ENCODE measurements around the gene KCNQ1. TPM values are rescaled to one million over a fixed set of nuclear protein-coding genes. Genes with fewer than 3 reads are reported as not detected.

KCNQ1 gene
- total and polyA plus RNA-seq, 2 donors (not counting 3 experiments of a cell fraction or from before 2014, with no cell fraction given) = 0.07 to 0.09 TPM

- POLR2A ChIA-PET = no interaction called here
- no peaks in the 10 kb centered on the region for H3K36me3 ChIP-seq (ENCODE audit: control insufficient read depth in 2 of 2, extremely low read depth in 1 of 2, insufficient read depth in 2 of 2, low read length in 2 of 2)
Measured at GRCh38 chr11:2570841-2571597, 126.2 kb downstream of the KCNQ1 start.

GRCh38 chr11:2571598-2572281 is 126.9 kb downstream of the KCNQ1 start:
- DNase-seq (ENCODE audit: low read depth, low spot score) (no peak), FAIRE-seq (no peak)
- intact Hi-C loops (cut with micrococcal nuclease) (no loop called here), dilution Hi-C loops (cut with MboI; ENCODE audit: extremely low pct_ligation_motif_present, low sequenced_read_pairs) (no loop called here)
- Histone ChIP-seq H2AFZ (ENCODE audit: low read depth, low read length) (no peak overlapping the region), H3K9ac (replicated peaks; ENCODE audit: extremely low read depth, insufficient read depth, low read length) (no peak overlapping the region), H3K27me3 (ENCODE audit: control insufficient read depth in 2 of 2, insufficient read depth in 2 of 2, low read length in 2 of 2) (no peaks in the 10 kb centered on the region), H4K20me1 (replicated peaks; ENCODE audit: control insufficient read depth, extremely low read depth, insufficient read depth, low read length) (no peaks in the 10 kb centered on the region), H3K4me1 (ENCODE audit: control insufficient read depth, extremely low read depth, insufficient read depth, low read length) (no peaks in the 10 kb centered on the region), H3K79me2 (ENCODE audit: control insufficient read depth, insufficient read depth, low read length) (no peaks in the 10 kb centered on the region), H3K9me1 (replicated peaks; ENCODE audit: control insufficient read depth, extremely low read depth, insufficient read depth, low read length) (no peaks in the 10 kb centered on the region), H3K4me3 (replicated peaks in 1 of 3; ENCODE audit: insufficient read depth in 1 of 3, low read depth in 1 of 3, low read length in 3 of 3) (no peak overlapping the region), H3K36me3 (ENCODE audit: control insufficient read depth in 2 of 2, extremely low read depth in 1 of 2, insufficient read depth in 2 of 2, low read length in 2 of 2) (no peaks in the 10 kb centered on the region), H3K9me3 (replicated peaks; ENCODE audit: control insufficient read depth, insufficient read depth, low read length) (no peaks in the 10 kb centered on the region), H3K4me2 (ENCODE audit: insufficient read depth, low read length) (no peak overlapping the region), H3K27ac (ENCODE audit: insufficient read depth, low read depth, low read length) (no peak overlapping the region)
- CTCF ChIA-PET = no interaction called here
- no TSS peak for BruUV-seq (replicated peaks)
- POLR2A ChIA-PET = no interaction called here
- TF ChIP-seq JUN (IDR thresholded peaks at IDR 0.05; ENCODE audit: borderline replicate concordance, insufficient read depth, insufficient read length, low read depth) (no peak), GATA2 (IDR thresholded peaks at IDR 0.05; ENCODE audit: insufficient read depth, insufficient read length, low read depth, low read length) (no peak), EZH2 (IDR thresholded peaks at IDR 0.05; ENCODE audit: borderline replicate concordance, low read depth, low read length, severe bottlenecking) (no peak), FOS (IDR thresholded peaks at IDR 0.05; ENCODE audit: borderline replicate concordance, insufficient read depth, low read length) (no peak), MAX (IDR thresholded peaks at IDR 0.05; ENCODE audit: insufficient read depth, insufficient read length) (no peak), POLR2AphosphoS5 (IDR thresholded peaks at IDR 0.05; ENCODE audit: insufficient read depth, low read depth, low read length) (no peak), MYC (IDR thresholded peaks at IDR 0.05; ENCODE audit: low read depth, low read length) (no peak), CTCF (IDR thresholded peaks at IDR 0.05; ENCODE audit: extremely low read depth in 1 of 2, insufficient read depth in 1 of 2, low read depth in 1 of 2, low read length in 2 of 2) (no peak), POLR2A (IDR thresholded peaks at IDR 0.05; ENCODE audit: low read depth, low read length) (no peak)

More at GRCh38 chr11:2570841-2571597, 126.2 kb downstream of the KCNQ1 start:
- Histone ChIP-seq H3K9ac (replicated peaks; ENCODE audit: extremely low read depth, insufficient read depth, low read length) (no peak overlapping the region), H3K79me2 (ENCODE audit: control insufficient read depth, insufficient read depth, low read length) (no peaks in the 10 kb centered on the region), H3K4me2 (ENCODE audit: insufficient read depth, low read length) (no peak overlapping the region), H3K27ac (ENCODE audit: insufficient read depth, low read depth, low read length) (no peak overlapping the region), H2AFZ (ENCODE audit: low read depth, low read length) (no peak overlapping the region), H3K4me3 (replicated peaks in 1 of 3; ENCODE audit: insufficient read depth in 1 of 3, low read depth in 1 of 3, low read length in 3 of 3) (no peak overlapping the region), H3K4me1 (ENCODE audit: control insufficient read depth, extremely low read depth, insufficient read depth, low read length) (no peaks in the 10 kb centered on the region), H3K27me3 (ENCODE audit: control insufficient read depth in 2 of 2, insufficient read depth in 2 of 2, low read length in 2 of 2) (no peaks in the 10 kb centered on the region), H4K20me1 (replicated peaks; ENCODE audit: control insufficient read depth, extremely low read depth, insufficient read depth, low read length) (no peaks in the 10 kb centered on the region), H3K9me3 (replicated peaks; ENCODE audit: control insufficient read depth, insufficient read depth, low read length) (no peaks in the 10 kb centered on the region), H3K9me1 (replicated peaks; ENCODE audit: control insufficient read depth, extremely low read depth, insufficient read depth, low read length) (no peaks in the 10 kb centered on the region)
- CTCF ChIA-PET = no interaction called here
- no TSS peak for BruUV-seq (replicated peaks)
- no peak for FAIRE-seq
- TF ChIP-seq MAX (IDR thresholded peaks at IDR 0.05; ENCODE audit: insufficient read depth, insufficient read length) (no peak), POLR2AphosphoS5 (IDR thresholded peaks at IDR 0.05; ENCODE audit: insufficient read depth, low read depth, low read length) (no peak), GATA2 (IDR thresholded peaks at IDR 0.05; ENCODE audit: insufficient read depth, insufficient read length, low read depth, low read length) (no peak)
- dilution Hi-C loops (cut with MboI; ENCODE audit: extremely low pct_ligation_motif_present, low sequenced_read_pairs) (no loop called here), intact Hi-C loops (cut with micrococcal nuclease) (no loop called here)
- DNase-seq (ENCODE audit: low read depth, low spot score) = no peak
